Thoracic aorta (tissue), 2 donors: Measurements from ENCODE around the gene TGM1. TPM values are rescaled to one million over a fixed set of nuclear protein-coding genes. Genes with fewer than 3 reads are reported as not detected.

Source experiments
- ATAC-seq: fragments of 150-250 bp; one replicate; pipeline ENCODE4 v1.8.0; 2017; ENCODE audit warnings: low read depth; ENCODE audit not compliant: insufficient number of reproducible peaks, low FRiP score
- DNase-seq: peaks from one replicate; pipeline ENCODE4 v3.0.0-alpha.2; 2020; ENCODE audit warnings: low spot score
- H3K27ac ChIP-seq, 2 donors: fragments of 200-600 bp; sonication (generic); 1 replicate in 1 of 2; 2 replicates in 1 of 2; pipeline ENCODE4 v1.5.1; 2016; ENCODE audit warnings: mild to moderate bottlenecking in 2 of 2, moderate library complexity in 2 of 2
- H3K27me3 ChIP-seq: fragments of 200-600 bp; sonication (generic); replicated peaks from 2 replicates; pipeline ENCODE4 v1.6.0; 2016; ENCODE audit warnings: mild to moderate bottlenecking; ENCODE audit not compliant: insufficient read depth
- H3K36me3 ChIP-seq: fragments of 200-600 bp; sonication (generic); one replicate; pipeline ENCODE4 v1.5.1; 2016
- H3K4me1 ChIP-seq, 2 donors: fragments of 200-600 bp; sonication (generic); 1 replicate in 1 of 2; 2 replicates in 1 of 2; pipeline versions ENCODE4 v1.5.1 to v1.6.0; 2016; ENCODE audit warnings: low read depth in 2 of 2, mild to moderate bottlenecking in 1 of 2; ENCODE audit not compliant: control insufficient read depth in 1 of 2
- H3K4me3 ChIP-seq: fragments of 200-600 bp; sonication (generic); 2 replicates; pipeline ENCODE4 v1.5.1; 2016; ENCODE audit warnings: mild to moderate bottlenecking
- H3K9me3 ChIP-seq: fragments of 200-600 bp; sonication (generic); 2 replicates; pipeline ENCODE4 v1.5.1; 2016
- CTCF ChIP-seq: fragments of 200-600 bp; sonication (generic); IDR thresholded peaks from one replicate; pipeline ENCODE4 v1.5.1; 2019; ENCODE audit warnings: antibody characterized with exemption
- total RNA-seq, 2 donors: library from RNA; depleted of rRNA; stranded (reverse); fragments of >200 nt; gene quantifications; one replicate each; pipeline versions ENCODE4 v1.1.0 to v1.2.3, GENCODE V29; 2016

TGM1 gene
- total RNA-seq, 2 donors from 2014 or later: 0.21 TPM; not detected in 1

DNA sequence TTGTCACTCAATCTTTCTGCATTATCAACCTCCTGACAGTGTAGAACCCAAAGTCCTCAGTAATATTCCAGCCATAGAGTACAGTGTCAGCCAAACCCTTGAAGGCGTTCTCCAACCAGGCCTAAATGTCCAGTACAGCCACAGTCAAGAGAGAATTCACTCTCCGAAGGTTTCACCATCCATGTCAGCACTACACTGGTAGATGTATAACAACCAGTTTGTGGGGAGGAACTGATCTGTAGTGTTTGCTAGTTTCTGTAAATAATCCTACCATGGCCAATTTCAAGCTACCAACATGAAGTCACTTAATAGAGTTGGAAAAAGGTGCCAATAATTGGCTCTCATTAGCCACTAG is 46.7 kb downstream of the TGM1 start:
- no peak for TF ChIP-seq CTCF
- Histone ChIP-seq H3K27me3 (no peaks in the 10 kb centered on the region), H3K27ac (peak overlapping the region; percentile 90 to 94), H3K9me3 (no peaks in the 10 kb centered on the region), H3K36me3 (peaks cover 8% of the 10 kb centered on the region), H3K4me1 (peaks cover 19 to 36% of the 10 kb centered on the region in 2 donors), H3K4me3 (peak overlapping the region; percentile 97)
- DNase-seq (no peak), ATAC-seq (no peak)

- Histone ChIP-seq H3K36me3 (peaks cover 8% of the 10 kb centered on the region), H3K4me1 (peaks cover 19 to 36% of the 10 kb centered on the region in 2 donors), H3K27me3 (no peaks in the 10 kb centered on the region), H3K9me3 (no peaks in the 10 kb centered on the region), H3K27ac (peak within 1 kb of the TSS; percentile 90 to 94), H3K4me3 (peak within 1 kb of the TSS; percentile 97)
- peak; percentile 32 for TF ChIP-seq CTCF
- ATAC-seq (peak; percentile 50), DNase-seq (peak; percentile 47)
Observed at GRCh38 chr14:24215495-24216344, 47.3 kb downstream of the TGM1 start, which contains the start of gene MDP1. TSS of gene MDP1 (minus strand) at chr14:24216066. CDS start at chr14:24215955, 111 bp downstream.

GRCh38 chr14:24213866-24214662 is 48.9 kb downstream of the TGM1 start:
- no peak for ATAC-seq
- Histone ChIP-seq H3K27me3 (no peaks in the 10 kb centered on the region), H3K27ac (peak overlapping the region; percentile 95 to 97), H3K4me3 (peak overlapping the region; percentile 89), H3K36me3 (peaks cover 19% of the 10 kb centered on the region), H3K9me3 (no peaks in the 10 kb centered on the region), H3K4me1 (peaks cover 19 to 36% of the 10 kb centered on the region in 2 donors)
- DNase-seq: no peak
- TF ChIP-seq CTCF: no peak

- Histone ChIP-seq H3K27ac (peak within 1 kb of the TSS; percentile 95 to 97), H3K4me3 (peak within 1 kb of the TSS; percentile 89), H3K27me3 (no peaks in the 10 kb centered on the region), H3K9me3 (no peaks in the 10 kb centered on the region), H3K36me3 (peaks cover 22% of the 10 kb centered on the region), H3K4me1 (peaks cover 19 to 36% of the 10 kb centered on the region in 2 donors)
- TF ChIP-seq CTCF: peak; percentile 12
- ATAC-seq (peak; percentile 84), DNase-seq (peak; percentile 97)
Observed at GRCh38 chr14:24212924-24213865, 49.8 kb downstream of the TGM1 start, which contains the start of gene CHMP4A. TSS of gene CHMP4A (minus strand) at chr14:24213488. CDS start at chr14:24213439, 49 bp downstream.
